Measurements from ENCODE around the gene GLI3. TPM values are rescaled to one million over a fixed set of nuclear protein-coding genes. Genes with fewer than 3 reads are reported as not detected.
"Not testable (repeated sequence)": the region's sequence is repeated elsewhere in the genome, so short reads cannot be mapped to it uniquely, and the experiment has no call there.

GLI3 gene
- total RNA-seq, 4 donors from 2014 or later: 23.1 to 41.3 (median 24.6) TPM

- no peaks in the 10 kb centered on the region for H3K9me3 ChIP-seq
- WGBS: 80% methylated on average over 3 of the region's 3 CpGs
- no peak for TF ChIP-seq EP300 (IDR thresholded peaks at IDR 0.05)
- TF ChIP-seq POLR2AphosphoS5 (IDR thresholded peaks at IDR 0.05): no peak
- no peak for TF ChIP-seq POLR2A (IDR thresholded peaks at IDR 0.05)
- no peak for DNase-seq (ENCODE audit: low spot score in 2 of 2)
- no peaks in the 10 kb centered on the region for H3K27me3 ChIP-seq
- no peaks in the 10 kb centered on the region for H3K36me3 ChIP-seq
- H3K4me3 ChIP-seq: no peak overlapping the region
- H3K27ac ChIP-seq: no peak overlapping the region
- peaks cover 34% of the 10 kb centered on the region for H3K4me1 ChIP-seq
These were observed 26.7 kb downstream of the GLI3 start for GRCh38 chr7:42210333-42210732.

GRCh38 chr7:42209085-42209484 lies 27.9 kb downstream of the GLI3 start:
- H3K36me3 ChIP-seq; H3K27me3 ChIP-seq; H3K9me3 ChIP-seq; H3K4me3 ChIP-seq; DNase-seq (ENCODE audit: low spot score in 2 of 2); H3K27ac ChIP-seq: not testable (repeated sequence)
- H3K4me1 ChIP-seq: peaks cover 34% of the 10 kb centered on the region

- Histone ChIP-seq H3K9me3 (no peaks in the 10 kb centered on the region), H3K27ac (peak overlapping the region; percentile 48), H3K36me3 (no peaks in the 10 kb centered on the region), H3K27me3 (no peaks in the 10 kb centered on the region), H3K4me1 (peaks cover 34% of the 10 kb centered on the region), H3K4me3 (no peak overlapping the region)
- TF ChIP-seq CTCF (IDR thresholded peaks at IDR 0.05) (no peak), EP300 (IDR thresholded peaks at IDR 0.05) (no peak), POLR2A (IDR thresholded peaks at IDR 0.05) (no peak), POLR2AphosphoS5 (IDR thresholded peaks at IDR 0.05) (no peak)
- DNase-seq (ENCODE audit: low spot score in 2 of 2): no peak
These were observed 28.4 kb downstream of the GLI3 start for GRCh38 chr7:42208572-42208971.

- DNase-seq (ENCODE audit: low spot score in 2 of 2): no peak
- Histone ChIP-seq H3K27me3 (no peaks in the 10 kb centered on the region), H3K4me1 (peaks cover 34% of the 10 kb centered on the region), H3K27ac (peak overlapping the region; percentile 4), H3K36me3 (no peaks in the 10 kb centered on the region), H3K4me3 (no peak overlapping the region), H3K9me3 (no peaks in the 10 kb centered on the region)
- WGBS: 51% methylated on average over 2 of the region's 2 CpGs
- no peak for TF ChIP-seq CTCF (IDR thresholded peaks at IDR 0.05)
These were observed 29.6 kb downstream of the GLI3 start for GRCh38 chr7:42207420-42207819.

GRCh38 chr7:42203336-42203735 lies 33.7 kb downstream of the GLI3 start:
- TF ChIP-seq POLR2AphosphoS5 (IDR thresholded peaks at IDR 0.05): no peak
- no peak for TF ChIP-seq POLR2A (IDR thresholded peaks at IDR 0.05)
- TF ChIP-seq EP300 (IDR thresholded peaks at IDR 0.05): no peak
- TF ChIP-seq CTCF (IDR thresholded peaks at IDR 0.05): no peak
- Histone ChIP-seq H3K9me3 (no peaks in the 10 kb centered on the region), H3K4me3 (no peak overlapping the region), H3K36me3 (no peaks in the 10 kb centered on the region), H3K27me3 (no peaks in the 10 kb centered on the region), H3K27ac (no peak overlapping the region), H3K4me1 (peaks cover 33% of the 10 kb centered on the region)
- no peak for DNase-seq (ENCODE audit: low spot score in 2 of 2)

GRCh38 chr7:42202601-42203000 lies 34.4 kb downstream of the GLI3 start:
- Histone ChIP-seq H3K27me3 (no peaks in the 10 kb centered on the region), H3K9me3 (no peaks in the 10 kb centered on the region), H3K36me3 (no peaks in the 10 kb centered on the region), H3K27ac (no peak overlapping the region), H3K4me3 (no peak overlapping the region), H3K4me1 (peaks cover 32% of the 10 kb centered on the region)
- DNase-seq (ENCODE audit: low spot score in 2 of 2): no peak
- 96% methylated on average over 4 of the region's 4 CpGs for WGBS
- no peak for TF ChIP-seq POLR2A (IDR thresholded peaks at IDR 0.05)
- TF ChIP-seq CTCF (IDR thresholded peaks at IDR 0.05): no peak
- TF ChIP-seq POLR2AphosphoS5 (IDR thresholded peaks at IDR 0.05): no peak
- TF ChIP-seq EP300 (IDR thresholded peaks at IDR 0.05): no peak

All from suprapubic skin (tissue), 4 donors.